ENCODE data around the gene HINT2. TPM values are rescaled to one million over a fixed set of nuclear protein-coding genes. Genes with fewer than 3 reads are reported as not detected.

Gene HINT2
- total RNA-seq, 1 donor from 2014 or later = 27.9 TPM

GRCh38 chr9:35844628-35845270, 29.9 kb upstream of the HINT2 start:
- DNase-seq (no peak), ATAC-seq (ENCODE audit: low read depth) (peak; percentile 80)
- ChIA-PET POLR2A (interaction anchor here (0.5 to 1.7 kb wide), 4 partner anchors 16 to 206 kb away, joined by 3 to 18 read pairs (median 5); partner anchors contain the start of genes FAM221B and HINT2), CTCF (interaction anchor here (1.8 to 3.4 kb wide), 4 partner anchors 10 to 55 kb away, joined by 3 to 17 read pairs (median 10); no protein-coding TSS in a partner anchor)
- peaks cover 81% of the 10 kb centered on the region for H3K4me1 Mint-ChIP-seq
- H3K9me3 Mint-ChIP-seq = no peaks in the 10 kb centered on the region
- H3K27me3 Mint-ChIP-seq = no peaks in the 10 kb centered on the region
- intact Hi-C loops (cut with micrococcal nuclease) = loop anchor here (1.0 to 5.0 kb wide), 3 partner anchors 15 to 38 kb away; partner anchors contain the start of genes HINT2 and TMEM8B
- no peaks in the 10 kb centered on the region for H3K36me3 Mint-ChIP-seq (ENCODE audit: low read depth)
- TF ChIP-seq, protein P1, sequence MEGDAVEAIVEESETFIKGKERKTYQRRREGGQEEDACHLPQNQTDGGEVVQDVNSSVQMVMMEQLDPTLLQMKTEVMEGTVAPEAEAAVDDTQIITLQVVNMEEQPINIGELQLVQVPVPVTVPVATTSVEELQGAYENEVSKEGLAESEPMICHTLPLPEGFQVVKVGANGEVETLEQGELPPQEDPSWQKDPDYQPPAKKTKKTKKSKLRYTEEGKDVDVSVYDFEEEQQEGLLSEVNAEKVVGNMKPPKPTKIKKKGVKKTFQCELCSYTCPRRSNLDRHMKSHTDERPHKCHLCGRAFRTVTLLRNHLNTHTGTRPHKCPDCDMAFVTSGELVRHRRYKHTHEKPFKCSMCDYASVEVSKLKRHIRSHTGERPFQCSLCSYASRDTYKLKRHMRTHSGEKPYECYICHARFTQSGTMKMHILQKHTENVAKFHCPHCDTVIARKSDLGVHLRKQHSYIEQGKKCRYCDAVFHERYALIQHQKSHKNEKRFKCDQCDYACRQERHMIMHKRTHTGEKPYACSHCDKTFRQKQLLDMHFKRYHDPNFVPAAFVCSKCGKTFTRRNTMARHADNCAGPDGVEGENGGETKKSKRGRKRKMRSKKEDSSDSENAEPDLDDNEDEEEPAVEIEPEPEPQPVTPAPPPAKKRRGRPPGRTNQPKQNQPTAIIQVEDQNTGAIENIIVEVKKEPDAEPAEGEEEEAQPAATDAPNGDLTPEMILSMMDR (IDR thresholded peaks at IDR 0.05) = no peak
- peak overlapping the region; percentile 28 for H3K27ac Mint-ChIP-seq
- H3K4me3 Mint-ChIP-seq = peak overlapping the region; percentile 33

- H3K4me3 Mint-ChIP-seq = no peak overlapping the region
- intact Hi-C loops (cut with micrococcal nuclease) = no loop called here
- DNase-seq = no peak
- H3K27ac Mint-ChIP-seq = no peak overlapping the region
- no peaks in the 10 kb centered on the region for H3K9me3 Mint-ChIP-seq
- H3K4me1 Mint-ChIP-seq = peaks cover 68% of the 10 kb centered on the region
- ATAC-seq (ENCODE audit: low read depth) = peak; percentile 45
- TF ChIP-seq, protein P1 (IDR thresholded peaks at IDR 0.05) = no peak
- H3K27me3 Mint-ChIP-seq = no peaks in the 10 kb centered on the region
- ChIA-PET POLR2A (interaction anchor here (0.7 to 1.2 kb wide), 2 partner anchors 14 to 152 kb away, joined by 3 to 4 read pairs; partner anchors contain the start of gene FAM221B), CTCF (interaction anchor here (0.8 to 2.1 kb wide), 3 partner anchors 9 to 16 kb away, joined by 3 to 10 read pairs (median 4); partner anchors contain the start of gene TMEM8B)
- no peaks in the 10 kb centered on the region for H3K36me3 Mint-ChIP-seq (ENCODE audit: low read depth)
Observed at GRCh38 chr9:35842795-35843194, 28.0 kb upstream of the HINT2 start.

DNA sequence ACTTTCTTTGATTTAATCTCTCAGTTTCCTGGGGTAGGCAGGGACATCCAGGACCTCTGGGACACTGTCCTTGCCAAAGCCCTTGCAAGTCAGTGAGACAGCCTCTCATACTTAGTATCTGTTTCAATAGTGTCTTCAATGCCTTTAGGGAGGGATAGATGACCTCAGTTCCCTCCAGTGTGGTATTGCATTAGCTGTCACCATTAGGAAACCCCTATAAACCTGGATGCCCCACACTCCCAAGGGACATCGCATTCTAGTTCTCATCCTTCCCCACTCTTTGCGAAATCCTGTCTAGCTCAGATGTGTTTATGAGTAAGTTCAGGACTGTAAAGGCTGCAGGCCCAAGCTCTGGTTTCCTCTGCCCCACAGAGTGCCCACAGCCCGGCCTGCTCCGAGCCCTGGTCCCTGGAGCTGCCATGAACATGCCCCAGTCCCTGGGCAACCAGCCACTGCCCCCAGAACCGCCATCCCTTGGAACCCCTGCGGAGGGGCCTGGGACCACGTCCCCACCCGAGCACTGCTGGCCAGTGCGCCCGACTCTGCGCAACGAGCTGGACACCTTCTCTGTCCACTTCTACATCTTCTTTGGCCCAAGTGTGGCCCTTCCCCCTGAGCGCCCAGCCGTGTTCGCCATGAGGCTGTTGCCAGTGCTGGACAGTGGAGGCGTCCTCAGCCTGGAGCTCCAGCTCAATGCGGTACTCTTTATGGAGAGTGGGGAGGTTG, 27.3 kb upstream of the HINT2 start:
- peaks cover 62% of the 10 kb centered on the region for H3K4me1 Mint-ChIP-seq
- no peaks in the 10 kb centered on the region for H3K36me3 Mint-ChIP-seq (ENCODE audit: low read depth)
- intact Hi-C loops (cut with micrococcal nuclease) = no loop called here
- H3K9me3 Mint-ChIP-seq = no peaks in the 10 kb centered on the region
- H3K27me3 Mint-ChIP-seq = no peaks in the 10 kb centered on the region
- H3K4me3 Mint-ChIP-seq = no peak overlapping the region
- ChIA-PET POLR2A (interaction anchor here (0.7 to 1.2 kb wide), 2 partner anchors 13 to 151 kb away, joined by 3 to 4 read pairs; partner anchors contain the start of gene FAM221B), CTCF (interaction anchor here (0.8 to 2.1 kb wide), 4 partner anchors 8 to 1670 kb away, joined by 3 to 10 read pairs (median 4); partner anchors contain the start of gene TMEM8B)
- DNase-seq (no peak), ATAC-seq (ENCODE audit: low read depth) (no peak)
- TF ChIP-seq, protein P1 (IDR thresholded peaks at IDR 0.05) = no peak
- H3K27ac Mint-ChIP-seq = no peak overlapping the region

GRCh38 chr9:35841645-35841900, 26.7 kb upstream of the HINT2 start:
- peaks cover 56% of the 10 kb centered on the region for H3K4me1 Mint-ChIP-seq
- intact Hi-C loops (cut with micrococcal nuclease) = no loop called here
- no peaks in the 10 kb centered on the region for H3K36me3 Mint-ChIP-seq (ENCODE audit: low read depth)
- no peak for DNase-seq
- ChIA-PET POLR2A (interaction anchor here (1.2 to 1.4 kb wide), 2 partner anchors 13 to 27 kb away, joined by 3 to 4 read pairs; partner anchors contain the start of genes FAM221B and HINT2), CTCF (interaction anchor here (0.8 to 2.1 kb wide), 3 partner anchors 13 to 1670 kb away, joined by 3 to 10 read pairs (median 4); partner anchors contain the start of gene TMEM8B)
- no peaks in the 10 kb centered on the region for H3K9me3 Mint-ChIP-seq
- TF ChIP-seq, protein P1 (IDR thresholded peaks at IDR 0.05) = no peak
- H3K4me3 Mint-ChIP-seq = no peak overlapping the region
- no peak overlapping the region for H3K27ac Mint-ChIP-seq
- no peaks in the 10 kb centered on the region for H3K27me3 Mint-ChIP-seq
- ATAC-seq (ENCODE audit: low read depth) = no peak

Data from activated B cell treated with CpG ODN at 0.5 μM for 24 hours (primary cell).